ENCODE data around the gene FCGBP. TPM values are rescaled to one million over a fixed set of nuclear protein-coding genes. Genes with fewer than 3 reads are reported as not detected.
A peak's percentile ranks its signal among the peaks of the same experiment; 100 is the strongest.

FCGBP gene
- total RNA-seq, 1 donor from 2014 or later = 95.3 TPM

DNA sequence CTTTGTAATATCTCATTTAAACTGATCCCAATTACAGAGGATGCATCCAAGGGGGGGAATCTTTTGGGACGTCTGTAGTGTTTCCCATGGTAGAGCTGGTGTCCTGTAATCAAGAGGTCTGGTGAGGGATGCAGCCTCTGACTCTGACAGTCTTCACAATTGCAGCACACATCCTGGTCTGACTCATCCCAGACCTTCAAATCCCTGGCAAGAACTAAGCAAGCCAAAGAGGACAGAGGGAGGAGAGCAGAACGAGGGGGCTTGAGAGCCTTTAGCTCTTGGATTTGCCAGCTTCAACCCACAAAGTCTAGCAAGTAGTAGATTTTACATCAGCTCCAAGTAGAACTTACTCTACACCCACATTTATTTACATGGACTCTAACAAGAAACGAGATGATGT lies 17.3 kb upstream of the FCGBP start:
- TF ChIP-seq, protein P1, sequence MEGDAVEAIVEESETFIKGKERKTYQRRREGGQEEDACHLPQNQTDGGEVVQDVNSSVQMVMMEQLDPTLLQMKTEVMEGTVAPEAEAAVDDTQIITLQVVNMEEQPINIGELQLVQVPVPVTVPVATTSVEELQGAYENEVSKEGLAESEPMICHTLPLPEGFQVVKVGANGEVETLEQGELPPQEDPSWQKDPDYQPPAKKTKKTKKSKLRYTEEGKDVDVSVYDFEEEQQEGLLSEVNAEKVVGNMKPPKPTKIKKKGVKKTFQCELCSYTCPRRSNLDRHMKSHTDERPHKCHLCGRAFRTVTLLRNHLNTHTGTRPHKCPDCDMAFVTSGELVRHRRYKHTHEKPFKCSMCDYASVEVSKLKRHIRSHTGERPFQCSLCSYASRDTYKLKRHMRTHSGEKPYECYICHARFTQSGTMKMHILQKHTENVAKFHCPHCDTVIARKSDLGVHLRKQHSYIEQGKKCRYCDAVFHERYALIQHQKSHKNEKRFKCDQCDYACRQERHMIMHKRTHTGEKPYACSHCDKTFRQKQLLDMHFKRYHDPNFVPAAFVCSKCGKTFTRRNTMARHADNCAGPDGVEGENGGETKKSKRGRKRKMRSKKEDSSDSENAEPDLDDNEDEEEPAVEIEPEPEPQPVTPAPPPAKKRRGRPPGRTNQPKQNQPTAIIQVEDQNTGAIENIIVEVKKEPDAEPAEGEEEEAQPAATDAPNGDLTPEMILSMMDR (IDR thresholded peaks at IDR 0.05) = no peak
- no peak for ATAC-seq
- Histone ChIP-seq H3K27ac (no peak overlapping the region), H3K4me1 (peaks cover 14% of the 10 kb centered on the region), H3K9me3 (no peaks in the 10 kb centered on the region), H3K36me3 (no peaks in the 10 kb centered on the region), H3K4me3 (no peak overlapping the region), H3K27me3 (ENCODE audit: low read depth) (peaks cover 3% of the 10 kb centered on the region)
- no peak for DNase-seq
- intact Hi-C loops (cut with DNase I) = no loop called here

DNA sequence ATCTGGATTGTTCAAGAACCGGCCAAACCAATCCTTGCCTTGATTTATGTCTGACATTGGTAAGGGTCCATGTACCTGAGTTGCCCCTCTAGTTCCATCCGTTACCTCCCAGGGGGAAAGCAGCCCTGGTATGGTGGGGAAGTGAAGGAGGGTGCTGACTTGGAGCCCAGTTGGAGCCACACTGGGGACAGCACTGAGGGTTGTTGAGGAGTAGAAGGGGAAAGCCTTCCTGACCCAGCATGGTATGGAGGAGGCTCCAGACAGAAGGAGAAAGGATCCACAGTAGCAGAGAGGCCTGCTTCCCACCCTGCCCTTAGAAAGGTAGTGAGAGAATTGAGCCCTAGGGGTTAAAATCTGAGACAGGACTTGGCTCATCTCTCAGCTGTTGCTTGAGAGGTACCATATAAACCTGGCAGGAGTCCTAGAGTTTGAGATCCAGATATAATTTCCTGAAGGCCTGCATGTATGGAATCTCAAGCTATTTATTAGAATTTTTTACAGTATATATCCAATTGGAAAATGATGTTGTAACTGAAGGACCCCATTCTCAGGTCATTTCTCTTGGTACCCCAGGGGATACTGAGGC lies 16.7 kb upstream of the FCGBP start:
- intact Hi-C loops (cut with DNase I) = no loop called here
- no peaks in the 10 kb centered on the region for H3K36me3 ChIP-seq
- no peak for ATAC-seq
- no peaks in the 10 kb centered on the region for H3K9me3 ChIP-seq
- peaks cover 6% of the 10 kb centered on the region for H3K27me3 ChIP-seq (ENCODE audit: low read depth)
- TF ChIP-seq, protein P1 (IDR thresholded peaks at IDR 0.05) = no peak
- no peak for DNase-seq
- H3K27ac ChIP-seq = no peak overlapping the region
- H3K4me1 ChIP-seq = peaks cover 14% of the 10 kb centered on the region
- H3K4me3 ChIP-seq = no peak overlapping the region

DNA sequence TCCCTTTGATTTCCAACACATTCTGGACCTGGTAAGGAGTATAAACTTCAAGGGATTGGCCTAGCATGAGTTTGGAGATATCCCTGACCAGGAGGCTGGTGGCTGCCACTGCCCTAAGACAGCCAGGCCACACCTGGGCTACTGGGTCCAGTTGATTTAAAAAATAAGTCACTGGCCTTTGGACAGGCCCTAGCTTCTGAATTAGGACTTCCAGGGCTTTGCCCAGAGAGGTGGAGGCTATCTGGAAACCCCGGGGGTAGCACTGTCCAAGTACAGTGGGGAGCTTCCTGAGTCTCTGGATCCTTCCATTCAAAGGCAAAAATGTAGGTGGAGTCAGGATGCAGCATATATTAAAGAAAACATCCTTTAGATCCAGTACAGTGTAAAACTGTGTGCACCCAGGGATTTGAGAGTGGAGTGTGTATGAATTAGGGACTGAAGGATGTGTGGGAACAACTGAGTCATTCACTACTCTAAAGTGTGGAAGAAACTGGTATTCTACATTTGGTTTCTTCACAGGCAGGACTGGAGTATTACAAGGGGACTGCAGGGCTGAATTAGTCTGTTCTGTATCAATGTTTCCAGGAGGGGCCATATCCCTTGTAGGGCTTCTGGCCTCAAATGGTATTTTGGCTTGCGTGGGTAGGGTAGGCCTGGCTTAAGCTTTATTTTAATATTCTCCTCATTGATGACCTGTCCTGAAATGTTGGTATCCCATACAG lies 14.8 kb upstream of the FCGBP start:
- intact Hi-C loops (cut with DNase I) = no loop called here
- H3K27ac ChIP-seq = no peak overlapping the region
- no peaks in the 10 kb centered on the region for H3K9me3 ChIP-seq
- DNase-seq (no peak), ATAC-seq (no peak)
- H3K4me1 ChIP-seq = peaks cover 20% of the 10 kb centered on the region
- H3K27me3 ChIP-seq (ENCODE audit: low read depth) = peaks cover 10% of the 10 kb centered on the region
- TF ChIP-seq, protein P1 (IDR thresholded peaks at IDR 0.05) = no peak
- no peak overlapping the region for H3K4me3 ChIP-seq
- no peaks in the 10 kb centered on the region for H3K36me3 ChIP-seq

DNA sequence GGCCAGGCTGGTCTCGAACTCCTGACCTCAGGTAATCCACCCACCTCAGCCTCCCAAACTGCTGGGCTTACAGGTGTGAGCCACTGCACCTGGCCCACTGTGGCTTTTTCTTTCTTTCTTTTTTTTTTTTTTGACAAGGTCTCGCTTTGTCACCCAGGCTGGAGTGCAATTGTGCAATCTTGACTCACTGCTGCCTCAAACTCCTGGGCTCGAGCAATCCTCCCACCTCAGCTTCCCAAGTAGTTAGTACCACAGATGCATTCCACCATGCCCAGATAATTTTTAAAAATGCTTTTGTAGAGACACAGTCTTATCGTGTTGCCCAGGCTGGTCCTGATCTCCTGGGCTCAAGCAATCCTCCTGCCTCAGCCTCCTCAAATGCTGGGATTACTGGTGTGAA lies 12.1 kb upstream of the FCGBP start:
- DNase-seq = no peak
- H3K4me1 ChIP-seq = peaks cover 28% of the 10 kb centered on the region
- peak in 1 of 2 donors; percentile 28 for ATAC-seq
- TF ChIP-seq, protein P1 (IDR thresholded peaks at IDR 0.05) = no peak
- no peaks in the 10 kb centered on the region for H3K9me3 ChIP-seq
- no peaks in the 10 kb centered on the region for H3K36me3 ChIP-seq
- peaks cover 10% of the 10 kb centered on the region for H3K27me3 ChIP-seq (ENCODE audit: low read depth)
- no peak overlapping the region for H3K27ac ChIP-seq
- no peak overlapping the region for H3K4me3 ChIP-seq
- intact Hi-C loops (cut with DNase I) = no loop called here

DNA sequence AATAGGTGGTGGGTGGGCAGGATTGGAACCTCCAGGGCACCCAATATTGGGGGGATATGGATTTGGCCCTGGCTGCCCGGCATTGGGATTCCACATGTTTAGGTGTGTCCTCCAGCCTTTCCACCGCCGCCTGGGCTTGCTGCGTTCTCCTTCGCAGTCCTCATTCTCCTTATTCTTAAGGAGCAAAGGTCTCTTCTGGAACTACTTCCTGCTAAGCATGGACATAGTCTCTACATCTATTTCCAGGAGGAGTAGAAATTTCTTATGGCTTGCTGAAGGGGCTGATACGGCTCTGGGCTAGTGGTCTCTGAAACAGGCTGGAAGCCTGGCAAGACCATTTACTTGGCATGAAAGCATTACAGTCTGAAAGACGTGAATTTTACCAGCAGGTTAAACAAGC lies 9.2 kb upstream of the FCGBP start:
- Histone ChIP-seq H3K4me1 (peaks cover 36% of the 10 kb centered on the region), H3K9me3 (no peaks in the 10 kb centered on the region), H3K27me3 (ENCODE audit: low read depth) (peaks cover 7% of the 10 kb centered on the region), H3K4me3 (no peak overlapping the region), H3K36me3 (no peaks in the 10 kb centered on the region), H3K27ac (peak overlapping the region; percentile 61)
- intact Hi-C loops (cut with DNase I) = no loop called here
- ATAC-seq (no peak), DNase-seq (no peak)
- TF ChIP-seq, protein P1 (IDR thresholded peaks at IDR 0.05) = no peak
